Urothelium cell line (cell line): Measurements from ENCODE around the gene CFAP99.

Source experiments
- DNase-seq: peaks from one replicate; pipeline ENCODE4 v3.0.0; 2011; ENCODE audit warnings: low spot score, mixed read lengths
- FAIRE-seq: peaks from 2 replicates; lab custom pipeline; 2011; peaks lifted over from hg19 to GRCh38; lab: Jason Lieb, UNC

Gene CFAP99

GRCh38 chr4:2445130-2445529, 26.4 kb downstream of the CFAP99 start:
- no peak for FAIRE-seq

GRCh38 chr4:2445571-2445970, 26.8 kb downstream of the CFAP99 start:
- DNase-seq (no peak), FAIRE-seq (no peak)

More at GRCh38 chr4:2445130-2445529, 26.4 kb downstream of the CFAP99 start:
- DNase-seq, result no peak

GRCh38 chr4:2446656-2447564, 28.2 kb downstream of the CFAP99 start:
- DNase-seq (no peak), FAIRE-seq (peak; percentile 69)

- no peak for FAIRE-seq
- no peak for DNase-seq
Observed at GRCh38 chr4:2448589-2448988, 29.8 kb downstream of the CFAP99 start.

GRCh38 chr4:2449051-2449450, 30.3 kb downstream of the CFAP99 start:
- DNase-seq (no peak), FAIRE-seq (no peak)

GRCh38 chr4:2449511-2450392, 31.0 kb downstream of the CFAP99 start:
- DNase-seq (no peak), FAIRE-seq (no peak)

- no peak for FAIRE-seq
- no peak for DNase-seq
Observed at GRCh38 chr4:2450394-2451035, 31.8 kb downstream of the CFAP99 start.

- DNase-seq (no peak), FAIRE-seq (no peak)
Observed at GRCh38 chr4:2451036-2451520, 32.3 kb downstream of the CFAP99 start.

GRCh38 chr4:2451821-2452785, 33.3 kb downstream of the CFAP99 start:
- DNase-seq (no peak), FAIRE-seq (no peak)

GRCh38 chr4:2457481-2458295, 38.9 kb downstream of the CFAP99 start:
- DNase-seq, result no peak
- no peak for FAIRE-seq

GRCh38 chr4:2458546-2459491, 40.1 kb downstream of the CFAP99 start:
- DNase-seq (no peak), FAIRE-seq (no peak)

- FAIRE-seq, result no peak
- no peak for DNase-seq
Observed at GRCh38 chr4:2459589-2460349, 41.0 kb downstream of the CFAP99 start.

GRCh38 chr4:2461246-2461960, 42.6 kb downstream of the CFAP99 start:
- DNase-seq, result no peak
- FAIRE-seq, result no peak

- no peak for FAIRE-seq
Observed at GRCh38 chr4:2462218-2462991, 43.6 kb downstream of the CFAP99 start.

GRCh38 chr4:2462992-2463762, 44.4 kb downstream of the CFAP99 start:
- FAIRE-seq (no peak), DNase-seq (no peak)

More at GRCh38 chr4:2462218-2462991, 43.6 kb downstream of the CFAP99 start:
- DNase-seq, result peak; percentile 78
